Stomach (tissue), 9 donors: ENCODE data around the gene CDC14A. TPM values are rescaled to one million over a fixed set of nuclear protein-coding genes. Genes with fewer than 3 reads are reported as not detected.

ENCODE experiments used
- DNase-seq, 2 donors: peaks; one replicate each; pipeline versions ENCODE4 v3.0.0 to v3.0.0-alpha.2; 2013 to 2019
- H3K27ac ChIP-seq, 5 donors: fragments of 200-600 bp in 4 of 5; sonication (generic) in 4 of 5; one replicate each; pipeline ENCODE4 v1.5.1; 2013 to 2019; ENCODE audit warnings: mild to moderate bottlenecking in 1 of 5, moderate library complexity in 1 of 5
- H3K27me3 ChIP-seq, 3 donors: fragments of 200-600 bp; sonication (generic); one replicate each; pipeline ENCODE4 v1.5.1; 2017 to 2019; ENCODE audit warnings: mixed run types in 1 of 3
- H3K36me3 ChIP-seq, 4 donors: fragments of 200-600 bp; sonication (generic); 1 replicate in 3 of 4; 2 replicates in 1 of 4; pipeline ENCODE4 v1.5.1; 2016 to 2019
- H3K4me1 ChIP-seq, 4 donors: fragments of 200-600 bp; sonication (generic); one replicate each; pipeline ENCODE4 v1.5.1; 2016 to 2019
- H3K4me3 ChIP-seq, 4 donors: fragments of 200-600 bp; sonication (generic) in 3 of 4; one replicate each; pipeline ENCODE4 v1.5.1; 2016 to 2019; ENCODE audit warnings: mild to moderate bottlenecking in 1 of 4
- H3K9me3 ChIP-seq, 4 donors: fragments of 200-600 bp; sonication (generic); one replicate each; pipeline ENCODE4 v1.5.1; 2016 to 2019
- CTCF ChIP-seq, 7 experiments: fragments of 450-650 bp in 4 of 7; fragments of 200-600 bp in 3 of 7; sonication (generic) in 3 of 7; IDR thresholded peaks; one replicate each; pipeline ENCODE4 v1.5.1; 2016 to 2019; ENCODE audit warnings: antibody characterized with exemption in 7 of 7, control low read depth in 2 of 7, mild to moderate bottlenecking in 1 of 7
- EP300 ChIP-seq: sonication (generic); formaldehyde crosslinking; IDR thresholded peaks from one replicate; pipeline ENCODE4 v1.6.1; 2017; ENCODE audit warnings: antibody characterized with exemption
- POLR2A ChIP-seq, 4 donors: fragments of 450-650 bp; IDR thresholded peaks; one replicate each; pipeline ENCODE4 v1.6.1; 2016; ENCODE audit warnings: antibody characterized with exemption in 4 of 4, control low read depth in 2 of 4, mild to moderate bottlenecking in 1 of 4, moderate library complexity in 1 of 4
- POLR2AphosphoS5 ChIP-seq, 3 donors: sonication (generic); formaldehyde crosslinking; IDR thresholded peaks; one replicate each; pipeline ENCODE4 v1.6.1; 2016; ENCODE audit warnings: antibody characterized with exemption in 3 of 3
- WGBS, 5 donors: extraction: QIAGEN DNeasy Blood & Tissue Kit in 3 of 5; methylation state at CpG; one replicate each; pipeline versions ENCODE4 v1.1.5 to v1.1.7; 2013 to 2018; 5-methylcytosine and 5-hydroxymethylcytosine counted together
- intact Hi-C: fragments of 100-400 bp; cut with DNase I; formaldehyde crosslinking; loops from one replicate; pipeline ENCODE4 v1.15.1; 2023; ENCODE audit warnings: low total_unique reads
- polyA plus RNA-seq, 3 donors: library from polyadenylated mRNA; stranded (reverse); fragments of 200-250 nt; gene quantifications; one replicate each; pipeline ENCODE4 v1.2.3, GENCODE V29; 2013
- total RNA-seq, 5 donors: library from RNA; depleted of rRNA; stranded (reverse); fragments of >200 nt; gene quantifications; one replicate each; pipeline versions ENCODE4 v1.1.0 to v1.2.3, GENCODE V29; 2014 to 2016
- donor health status: healthy with polysubstance abuse.
- donor health status: Bipolar disorder and iron deficiency.
- donor health status: healthy.

CDC14A gene
- total and polyA plus RNA-seq, 8 donors: 2.1 to 31.0 (median 12.1) TPM

- H3K36me3 ChIP-seq: peaks cover 0 to 49% (median 23%) of the 10 kb centered on the region in 4 donors
- no peak overlapping the region for H3K4me3 ChIP-seq
- TF ChIP-seq POLR2A (IDR thresholded peaks at IDR 0.05) (no peak), CTCF (IDR thresholded peaks at IDR 0.05) (no peak), EP300 (no peak), POLR2AphosphoS5 (IDR thresholded peaks at IDR 0.05) (no peak)
- H3K4me1 ChIP-seq: peaks cover 0 to 24% (median 4%) of the 10 kb centered on the region in 4 donors
- no peaks in the 10 kb centered on the region for H3K9me3 ChIP-seq
- no peak overlapping the region for H3K27ac ChIP-seq
- intact Hi-C loops: no loop called here
- H3K27me3 ChIP-seq: no peaks in the 10 kb centered on the region
- DNase-seq: no peak
These were observed 160.6 kb downstream of the CDC14A start for GRCh38 chr1:100512803-100513352.

- intact Hi-C loops: no loop called here
- WGBS, 5 donors: 77 to 84% (median 83%) methylated on average over 5 of the region's 5 CpGs
- Histone ChIP-seq H3K36me3 (peaks cover 0 to 13% (median 8%) of the 10 kb centered on the region in 4 donors), H3K27me3 (no peaks in the 10 kb centered on the region), H3K4me1 (peaks cover 0 to 8% (median 0%) of the 10 kb centered on the region in 4 donors), H3K9me3 (no peaks in the 10 kb centered on the region), H3K27ac (no peak overlapping the region), H3K4me3 (no peak overlapping the region)
- no peak for DNase-seq
- TF ChIP-seq EP300 (no peak), POLR2A (IDR thresholded peaks at IDR 0.05) (no peak), CTCF (IDR thresholded peaks at IDR 0.05) (no peak), POLR2AphosphoS5 (IDR thresholded peaks at IDR 0.05) (no peak)
These were observed 164.6 kb downstream of the CDC14A start for GRCh38 chr1:100516857-100517256.

GRCh38 chr1:100517515-100517914, 165.2 kb downstream of the CDC14A start:
- WGBS, 5 donors: 56 to 73% (median 63%) methylated on average over 1 of the region's 1 CpG
- no peak overlapping the region for H3K4me3 ChIP-seq
- no peak for DNase-seq
- H3K27ac ChIP-seq: no peak overlapping the region
- TF ChIP-seq POLR2A (IDR thresholded peaks at IDR 0.05) (no peak), EP300 (no peak), CTCF (IDR thresholded peaks at IDR 0.05) (no peak), POLR2AphosphoS5 (IDR thresholded peaks at IDR 0.05) (no peak)
- intact Hi-C loops: no loop called here
- H3K36me3 ChIP-seq: peaks cover 0 to 9% (median 4%) of the 10 kb centered on the region in 4 donors
- H3K4me1 ChIP-seq: peaks cover 0 to 8% (median 0%) of the 10 kb centered on the region in 4 donors
- no peaks in the 10 kb centered on the region for H3K9me3 ChIP-seq
- no peaks in the 10 kb centered on the region for H3K27me3 ChIP-seq

- TF ChIP-seq POLR2A (IDR thresholded peaks at IDR 0.05) (no peak), EP300 (no peak), CTCF (IDR thresholded peaks at IDR 0.05) (no peak), POLR2AphosphoS5 (IDR thresholded peaks at IDR 0.05) (no peak)
- intact Hi-C loops: no loop called here
- H3K9me3 ChIP-seq: no peaks in the 10 kb centered on the region
- no peak for DNase-seq
- 33 to 52% (median 44%) methylated on average over 2 of the region's 2 CpGs for WGBS, 5 donors
- no peak overlapping the region for H3K4me3 ChIP-seq
- peak overlapping the region in 1 of 5 donors; percentile 6 for H3K27ac ChIP-seq
- peaks cover 0 to 8% (median 0%) of the 10 kb centered on the region in 4 donors for H3K4me1 ChIP-seq
- H3K27me3 ChIP-seq: no peaks in the 10 kb centered on the region
- peaks cover 0 to 9% (median 3%) of the 10 kb centered on the region in 4 donors for H3K36me3 ChIP-seq
These were observed 165.7 kb downstream of the CDC14A start for GRCh38 chr1:100518023-100518422.
